Measurements from ENCODE around the gene STK38.

The STK38 gene

DNA sequence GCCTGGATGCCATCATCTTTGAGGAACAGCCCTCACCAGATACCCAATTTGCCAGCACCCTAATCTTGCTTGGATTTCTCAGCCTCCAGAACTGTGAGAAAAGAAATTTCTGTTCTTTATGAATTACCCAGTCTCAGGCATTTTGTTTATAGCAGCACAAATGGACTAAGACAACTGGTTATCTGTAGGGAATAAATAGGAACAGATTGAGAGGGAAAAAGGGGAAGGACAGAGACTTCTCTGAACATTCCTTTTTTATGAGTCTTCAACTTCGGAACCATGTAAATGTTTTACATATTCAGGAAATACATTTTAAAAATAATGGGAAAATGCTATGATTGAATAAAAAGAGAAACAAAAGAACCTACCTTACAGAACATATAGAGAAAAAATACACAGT, 83.6 kb downstream of the STK38 start:
- H3K27me3 ChIP-seq (replicated peaks; ENCODE audit: insufficient read depth, low read length) = no peaks in the 10 kb centered on the region
- 0 out of 2 replicates have a peak, but pooled peaks cover 3% of the 10 kb centered on the region for H3K36me3 ChIP-seq (replicated peaks; ENCODE audit: insufficient read depth, low read length)
- H3K79me2 ChIP-seq (ENCODE audit: low read length) = peaks cover 93% of the 10 kb centered on the region
- H3K9me3 ChIP-seq (replicated peaks; ENCODE audit: insufficient read depth, low read length) = no peaks in the 10 kb centered on the region
- no peak overlapping the region for H3K9ac ChIP-seq (ENCODE audit: low read length)
- no peaks in the 10 kb centered on the region for H3K4me1 ChIP-seq (ENCODE audit: low read length)
- no peak for DNase-seq
- no peak overlapping the region for H3K4me2 ChIP-seq (ENCODE audit: low read depth, low read length)
- TF ChIP-seq EZH2 (optimal IDR thresholded peaks at IDR 0.05; ENCODE audit: low read depth, low read length) (no peak), EZH2phosphoT487 (IDR thresholded peaks at IDR 0.05; ENCODE audit: low read length) (no peak)
- TF ChIP-seq, protein P1, sequence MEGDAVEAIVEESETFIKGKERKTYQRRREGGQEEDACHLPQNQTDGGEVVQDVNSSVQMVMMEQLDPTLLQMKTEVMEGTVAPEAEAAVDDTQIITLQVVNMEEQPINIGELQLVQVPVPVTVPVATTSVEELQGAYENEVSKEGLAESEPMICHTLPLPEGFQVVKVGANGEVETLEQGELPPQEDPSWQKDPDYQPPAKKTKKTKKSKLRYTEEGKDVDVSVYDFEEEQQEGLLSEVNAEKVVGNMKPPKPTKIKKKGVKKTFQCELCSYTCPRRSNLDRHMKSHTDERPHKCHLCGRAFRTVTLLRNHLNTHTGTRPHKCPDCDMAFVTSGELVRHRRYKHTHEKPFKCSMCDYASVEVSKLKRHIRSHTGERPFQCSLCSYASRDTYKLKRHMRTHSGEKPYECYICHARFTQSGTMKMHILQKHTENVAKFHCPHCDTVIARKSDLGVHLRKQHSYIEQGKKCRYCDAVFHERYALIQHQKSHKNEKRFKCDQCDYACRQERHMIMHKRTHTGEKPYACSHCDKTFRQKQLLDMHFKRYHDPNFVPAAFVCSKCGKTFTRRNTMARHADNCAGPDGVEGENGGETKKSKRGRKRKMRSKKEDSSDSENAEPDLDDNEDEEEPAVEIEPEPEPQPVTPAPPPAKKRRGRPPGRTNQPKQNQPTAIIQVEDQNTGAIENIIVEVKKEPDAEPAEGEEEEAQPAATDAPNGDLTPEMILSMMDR (IDR thresholded peaks at IDR 0.05; ENCODE audit: low read length) = no peak
- peaks cover 2% of the 10 kb centered on the region; the same call in 1 of the 2 replicates for H4K20me1 ChIP-seq (ENCODE audit: insufficient read depth, low read length)
- H2AFZ ChIP-seq (ENCODE audit: low read length) = no peak overlapping the region
- H3K9me2 ChIP-seq (replicated peaks; ENCODE audit: insufficient read depth, low read length) = no peaks in the 10 kb centered on the region
- no peaks in the 10 kb centered on the region for H3F3A ChIP-seq (ENCODE audit: insufficient read depth, low read length)
- no peak overlapping the region for H3K4me3 ChIP-seq (ENCODE audit: low read length)
- H3K27ac ChIP-seq (ENCODE audit: low read length) = no peak overlapping the region

DNA sequence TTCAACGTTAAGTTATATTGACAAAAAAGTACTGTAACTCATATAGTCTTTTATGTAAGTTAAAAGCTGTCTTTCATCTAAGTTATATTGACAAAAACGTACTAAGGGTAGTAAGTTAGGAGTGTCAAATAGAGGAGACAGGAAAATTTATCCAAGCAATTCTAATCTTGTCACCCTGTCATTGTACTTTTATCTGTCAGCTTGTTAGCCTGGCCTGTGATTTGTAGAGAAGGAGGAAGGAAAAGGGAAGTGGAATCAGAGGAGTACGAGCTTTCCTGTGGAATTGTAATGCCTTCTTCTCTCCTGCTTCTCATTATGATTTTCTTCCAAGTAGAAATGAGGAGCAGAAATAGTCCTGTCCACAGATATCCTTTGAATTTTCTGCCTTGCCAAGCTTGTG, 85.6 kb downstream of the STK38 start:
- DNase-seq = no peak
- H3K4me1 ChIP-seq (ENCODE audit: low read length) = no peaks in the 10 kb centered on the region
- H4K20me1 ChIP-seq (ENCODE audit: insufficient read depth, low read length) = peaks cover 2% of the 10 kb centered on the region; the same call in 1 of the 2 replicates
- H3K9ac ChIP-seq (ENCODE audit: low read length) = no peak overlapping the region
- no peaks in the 10 kb centered on the region for H3K9me2 ChIP-seq (replicated peaks; ENCODE audit: insufficient read depth, low read length)
- no peak for TF ChIP-seq EZH2phosphoT487 (IDR thresholded peaks at IDR 0.05; ENCODE audit: low read length)
- TF ChIP-seq, protein P1 (IDR thresholded peaks at IDR 0.05; ENCODE audit: low read length) = no peak
- TF ChIP-seq EZH2 (optimal IDR thresholded peaks at IDR 0.05; ENCODE audit: low read depth, low read length) = no peak
- H3K79me2 ChIP-seq (ENCODE audit: low read length) = peaks cover 94% of the 10 kb centered on the region
- H3K4me2 ChIP-seq (ENCODE audit: low read depth, low read length) = no peak overlapping the region
- H3K27ac ChIP-seq (ENCODE audit: low read length) = no peak overlapping the region
- H3K36me3 ChIP-seq (replicated peaks; ENCODE audit: insufficient read depth, low read length) = 0 out of 2 replicates have a peak, but pooled peaks cover 3% of the 10 kb centered on the region
- H2AFZ ChIP-seq (ENCODE audit: low read length) = no peak overlapping the region
- H3F3A ChIP-seq (ENCODE audit: insufficient read depth, low read length) = no peaks in the 10 kb centered on the region
- no peak overlapping the region for H3K4me3 ChIP-seq (ENCODE audit: low read length)
- H3K9me3 ChIP-seq (replicated peaks; ENCODE audit: insufficient read depth, low read length) = no peaks in the 10 kb centered on the region
- H3K27me3 ChIP-seq (replicated peaks; ENCODE audit: insufficient read depth, low read length) = no peaks in the 10 kb centered on the region

DNA sequence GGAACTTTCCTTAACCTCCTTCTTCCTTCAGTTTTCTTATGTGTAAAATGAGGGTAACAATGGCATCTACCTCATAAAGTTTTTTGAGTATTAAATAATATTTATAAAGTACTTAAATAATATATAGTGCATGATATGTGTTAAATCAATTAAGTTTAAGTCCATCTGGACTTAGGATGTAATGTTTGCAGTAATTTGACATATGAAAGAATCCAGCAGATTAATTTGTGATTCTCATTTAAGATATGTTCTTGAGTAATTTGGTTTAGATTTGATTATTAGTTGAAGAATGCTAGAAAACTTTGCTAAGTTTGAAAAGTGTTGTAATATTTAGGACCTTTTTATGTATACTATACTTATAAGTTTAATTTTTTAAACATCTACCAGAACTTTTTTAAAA, 86.4 kb downstream of the STK38 start:
- Histone ChIP-seq H3K9me2 (replicated peaks; ENCODE audit: insufficient read depth, low read length) (no peaks in the 10 kb centered on the region), H3K27ac (ENCODE audit: low read length) (no peak overlapping the region), H3K4me2 (ENCODE audit: low read depth, low read length) (no peak overlapping the region), H4K20me1 (ENCODE audit: insufficient read depth, low read length) (peaks cover 2% of the 10 kb centered on the region; the same call in 1 of the 2 replicates), H3K4me1 (ENCODE audit: low read length) (no peaks in the 10 kb centered on the region), H3K36me3 (replicated peaks; ENCODE audit: insufficient read depth, low read length) (0 out of 2 replicates have a peak, but pooled peaks cover 3% of the 10 kb centered on the region), H2AFZ (ENCODE audit: low read length) (no peak overlapping the region), H3F3A (ENCODE audit: insufficient read depth, low read length) (no peaks in the 10 kb centered on the region), H3K9ac (ENCODE audit: low read length) (no peak overlapping the region), H3K9me3 (replicated peaks; ENCODE audit: insufficient read depth, low read length) (no peaks in the 10 kb centered on the region), H3K27me3 (replicated peaks; ENCODE audit: insufficient read depth, low read length) (no peaks in the 10 kb centered on the region), H3K79me2 (ENCODE audit: low read length) (peaks cover 95% of the 10 kb centered on the region), H3K4me3 (ENCODE audit: low read length) (no peak overlapping the region)
- no peak for DNase-seq
- TF ChIP-seq, protein P1 (IDR thresholded peaks at IDR 0.05; ENCODE audit: low read length) = no peak
